Endothelial cell of umbilical vein (primary cell): Measurements from ENCODE around the gene SLC25A1. TPM values are rescaled to one million over a fixed set of nuclear protein-coding genes. Genes with fewer than 3 reads are reported as not detected.

Source experiments
- BruUV-seq: library from RNA; stranded (reverse); fragments of 400-500 nt; replicated peaks from 2 replicates; lab custom pipeline; 2021; lab: Mats Ljungman, UMichigan
- CTCF ChIA-PET: fragments of 300-600, 350-600 bp; sonication (Branson Sonifier 250); formaldehyde crosslinking; loops from one replicate; lab custom pipeline; 2021; ENCODE audit warnings: antibody characterized with exemption, inconsistent platforms; lab: Charles Lee
- POLR2A ChIA-PET: fragments of 300-600, 350-600 bp; sonication (Branson Sonifier 250); formaldehyde crosslinking; loops from one replicate; lab custom pipeline; 2021; ENCODE audit warnings: antibody characterized with exemption, inconsistent platforms; lab: Charles Lee
- DNase-seq: peaks from one replicate; pipeline ENCODE4 v3.0.0-alpha.2; 2011; ENCODE audit warnings: low read depth, low spot score
- FAIRE-seq: peaks from 2 replicates; lab custom pipeline; 2011; peaks lifted over from hg19 to GRCh38; lab: Jason Lieb, UNC
- H2AFZ ChIP-seq: 2 replicates; pipeline ENCODE4 v1.6.0; 2012; ENCODE audit warnings: low read depth, low read length, control low read depth, inconsistent platforms
- H3K27ac ChIP-seq: 2 replicates; pipeline ENCODE4 v1.5.1; 2011; ENCODE audit warnings: low read depth, mild to moderate bottlenecking, control low read depth, low read length, moderate library complexity; ENCODE audit not compliant: insufficient read depth
- H3K27me3 ChIP-seq, 2 experiments: 2 replicates each; pipeline versions ENCODE4 v1.6.0 to v1.6.1; 2011; ENCODE audit warnings: low read length in 2 of 2, mixed read lengths in 1 of 2; ENCODE audit not compliant: control insufficient read depth in 2 of 2, insufficient read depth in 2 of 2
- H3K36me3 ChIP-seq, 2 experiments: 2 replicates in 1 of 2; 3 replicates in 1 of 2; pipeline ENCODE4 v1.5.1; 2011; ENCODE audit warnings: low read length in 2 of 2, mild to moderate bottlenecking in 1 of 2, moderate library complexity in 1 of 2; ENCODE audit not compliant: control insufficient read depth in 2 of 2, insufficient read depth in 2 of 2; ENCODE audit errors: extremely low read depth in 1 of 2
- H3K4me1 ChIP-seq: 3 replicates; pipeline ENCODE4 v1.5.1; 2011; ENCODE audit warnings: mild to moderate bottlenecking, low read length; ENCODE audit not compliant: control insufficient read depth, insufficient read depth; ENCODE audit errors: extremely low read depth
- H3K4me2 ChIP-seq: 2 replicates; pipeline ENCODE4 v1.6.1; 2011; ENCODE audit warnings: low read length, control low read depth, mixed read lengths; ENCODE audit not compliant: insufficient read depth
- H3K4me3 ChIP-seq, 3 experiments: fragments of 200-600 bp in 1 of 3; sonication (generic), shearing (Covaris generic) in 1 of 3; replicated peaks in 1 of 3; 2 replicates each; pipeline ENCODE4 v1.5.1; 2011 to 2016; ENCODE audit warnings: control low read depth in 3 of 3, low read length in 3 of 3, mild to moderate bottlenecking in 2 of 3, inconsistent platforms in 1 of 3, low read depth in 1 of 3, moderate library complexity in 1 of 3; ENCODE audit not compliant: insufficient read depth in 1 of 3
- H3K79me2 ChIP-seq: 2 replicates; pipeline ENCODE4 v1.6.0; 2012; ENCODE audit warnings: low read length, inconsistent platforms; ENCODE audit not compliant: control insufficient read depth, insufficient read depth
- H3K9ac ChIP-seq: replicated peaks from 2 replicates; pipeline ENCODE3; 2011; ENCODE audit warnings: low read length, control low read depth; ENCODE audit not compliant: insufficient read depth; ENCODE audit errors: extremely low read depth
- H3K9me1 ChIP-seq: replicated peaks from 3 replicates; pipeline ENCODE4 v1.6.0; 2011; ENCODE audit warnings: mild to moderate bottlenecking, low read length; ENCODE audit not compliant: control insufficient read depth, insufficient read depth; ENCODE audit errors: extremely low read depth
- H3K9me3 ChIP-seq: replicated peaks from 2 replicates; pipeline ENCODE4 v1.5.1; 2012; ENCODE audit warnings: low read length, inconsistent platforms; ENCODE audit not compliant: control insufficient read depth, insufficient read depth
- H4K20me1 ChIP-seq: replicated peaks from 2 replicates; pipeline ENCODE3; 2011; ENCODE audit warnings: mild to moderate bottlenecking, low read length; ENCODE audit not compliant: control insufficient read depth, insufficient read depth; ENCODE audit errors: extremely low read depth
- CTCF ChIP-seq, 2 donors: IDR thresholded peaks; 1 replicate in 1 of 2; 2 replicates in 1 of 2; pipeline ENCODE4 v1.5.1; 2011; ENCODE audit warnings: low read length in 2 of 2, mild to moderate bottlenecking in 2 of 2, moderate library complexity in 2 of 2, control low read depth in 1 of 2, inconsistent platforms in 1 of 2, low read depth in 1 of 2; ENCODE audit not compliant: insufficient read depth in 1 of 2; ENCODE audit errors: extremely low read depth in 1 of 2
- EZH2 ChIP-seq: IDR thresholded peaks from 2 replicates; pipeline ENCODE4 v1.6.1; 2012; ENCODE audit warnings: borderline replicate concordance, low read depth, mild to moderate bottlenecking, moderate library complexity, low read length, inconsistent platforms; ENCODE audit not compliant: severe bottlenecking
- FOS ChIP-seq: IDR thresholded peaks from 2 replicates; pipeline ENCODE4 v1.6.1; 2011; ENCODE audit warnings: mild to moderate bottlenecking, low read length, moderate library complexity, borderline replicate concordance; ENCODE audit not compliant: insufficient read depth
- GATA2 ChIP-seq: IDR thresholded peaks from 2 replicates; pipeline ENCODE4 v1.7.0; 2011; ENCODE audit warnings: low read depth, mild to moderate bottlenecking, moderate library complexity, mixed read lengths, low read length; ENCODE audit not compliant: insufficient read length, insufficient read depth
- JUN ChIP-seq: IDR thresholded peaks from 2 replicates; pipeline ENCODE4 v1.6.1; 2011; ENCODE audit warnings: borderline replicate concordance, low read depth; ENCODE audit not compliant: insufficient read length, insufficient read depth
- MAX ChIP-seq: IDR thresholded peaks from 2 replicates; pipeline ENCODE4 v1.6.1; 2011; ENCODE audit not compliant: insufficient read depth, insufficient read length
- MYC ChIP-seq: IDR thresholded peaks from one replicate; pipeline ENCODE4 v1.6.1; 2011; ENCODE audit warnings: mild to moderate bottlenecking, low read depth, low read length
- POLR2A ChIP-seq: IDR thresholded peaks from 2 replicates; pipeline ENCODE4 v1.6.1; 2012; ENCODE audit warnings: low read depth, mild to moderate bottlenecking, control low read depth, low read length
- POLR2AphosphoS5 ChIP-seq: IDR thresholded peaks from 2 replicates; pipeline ENCODE4 v1.6.1; 2012; ENCODE audit warnings: low read depth, mild to moderate bottlenecking, control low read depth, low read length, moderate library complexity; ENCODE audit not compliant: insufficient read depth
- dilution Hi-C: fragments of 300-500 bp; cut with MboI; formaldehyde crosslinking; loops from one replicate; pipeline ENCODE4 v1.15.0; 2019; ENCODE audit warnings: low sequenced_read_pairs; ENCODE audit not compliant: extremely low pct_ligation_motif_present
- intact Hi-C: fragments of 100-400 bp; cut with micrococcal nuclease; formaldehyde crosslinking; loops from one replicate; pipeline ENCODE4 v1.10.0; 2022
- polyA plus RNA-seq, 4 experiments: library from polyadenylated mRNA; depleted of rRNA in 3 of 4; stranded (reverse) in 3 of 4; unstranded in 1 of 4; fragments of >200 nt; gene quantifications; 2 replicates each; pipeline versions ENCODE4 v1.2.1 to v1.2.3, GENCODE V29; 2011 to 2012; ENCODE audit warnings: missing spikeins in 1 of 4
- total RNA-seq: library from RNA; stranded (reverse); gene quantifications from 2 replicates; pipeline ENCODE4 v1.2.3, GENCODE V29; 2021

SLC25A1 gene
- total and polyA plus RNA-seq, 2 donors (not counting 3 experiments of a cell fraction or from before 2014, with no cell fraction given) = 80.0 to 94.5 TPM

GRCh38 chr22:19148417-19149046 lies 30.0 kb downstream of the SLC25A1 start:
- Histone ChIP-seq H3K36me3 (no peaks in the 10 kb centered on the region), H4K20me1 (no peaks in the 10 kb centered on the region), H3K79me2 (peaks cover 8% of the 10 kb centered on the region), H2AFZ (no peak overlapping the region), H3K27me3 (peaks cover 43 to 51% of the 10 kb centered on the region in 2 experiments), H3K9me1 (no peaks in the 10 kb centered on the region), H3K4me2 (no peak overlapping the region), H3K4me3 (no peak overlapping the region), H3K27ac (no peak overlapping the region), H3K9ac (no peak overlapping the region), H3K4me1 (peaks cover 5% of the 10 kb centered on the region), H3K9me3 (no peaks in the 10 kb centered on the region)
- DNase-seq (no peak), FAIRE-seq (no peak)
- CTCF ChIA-PET = no interaction called here
- no TSS peak for BruUV-seq
- intact Hi-C loops = no loop called here
- POLR2A ChIA-PET = no interaction called here
- dilution Hi-C loops = no loop called here
- TF ChIP-seq EZH2 (no peak), CTCF (IDR thresholded peaks at IDR 0.05; ENCODE audit: extremely low read depth in 1 of 2, insufficient read depth in 1 of 2, low read depth in 1 of 2, low read length in 2 of 2) (no peak), FOS (no peak), POLR2A (no peak), POLR2AphosphoS5 (no peak), MAX (no peak), GATA2 (no peak), MYC (no peak), JUN (no peak)
